G401 (cell line): Measurements from ENCODE around the gene PLAGL1. TPM values are rescaled to one million over a fixed set of nuclear protein-coding genes. Genes with fewer than 3 reads are reported as not detected.
A peak's percentile ranks its signal among the peaks of the same experiment; 100 is the strongest.

Experiments
- DNase-seq: peaks from one replicate; pipeline ENCODE4 v3.0.0-alpha.2; 2015; ENCODE audit warnings: low spot score
- in situ Hi-C: cut with HindIII; loops from 2 replicates; pipeline ENCODE4 v1.10.0; 2016; ENCODE audit warnings: low sequenced_read_pairs, mixed read lengths
- total RNA-seq: library from RNA; depleted of rRNA; stranded (reverse); fragments of >200 nt; shearing (Covaris generic); gene quantifications from 2 replicates; pipeline ENCODE4 v1.2.3, GENCODE V29; 2014

The PLAGL1 gene
- total RNA-seq, 1 experiment from 2014 or later: 9.9 TPM

- DNase-seq: no peak
These were observed 36.4 kb downstream of the PLAGL1 start for GRCh38 chr6:143971482-143972205.

DNA sequence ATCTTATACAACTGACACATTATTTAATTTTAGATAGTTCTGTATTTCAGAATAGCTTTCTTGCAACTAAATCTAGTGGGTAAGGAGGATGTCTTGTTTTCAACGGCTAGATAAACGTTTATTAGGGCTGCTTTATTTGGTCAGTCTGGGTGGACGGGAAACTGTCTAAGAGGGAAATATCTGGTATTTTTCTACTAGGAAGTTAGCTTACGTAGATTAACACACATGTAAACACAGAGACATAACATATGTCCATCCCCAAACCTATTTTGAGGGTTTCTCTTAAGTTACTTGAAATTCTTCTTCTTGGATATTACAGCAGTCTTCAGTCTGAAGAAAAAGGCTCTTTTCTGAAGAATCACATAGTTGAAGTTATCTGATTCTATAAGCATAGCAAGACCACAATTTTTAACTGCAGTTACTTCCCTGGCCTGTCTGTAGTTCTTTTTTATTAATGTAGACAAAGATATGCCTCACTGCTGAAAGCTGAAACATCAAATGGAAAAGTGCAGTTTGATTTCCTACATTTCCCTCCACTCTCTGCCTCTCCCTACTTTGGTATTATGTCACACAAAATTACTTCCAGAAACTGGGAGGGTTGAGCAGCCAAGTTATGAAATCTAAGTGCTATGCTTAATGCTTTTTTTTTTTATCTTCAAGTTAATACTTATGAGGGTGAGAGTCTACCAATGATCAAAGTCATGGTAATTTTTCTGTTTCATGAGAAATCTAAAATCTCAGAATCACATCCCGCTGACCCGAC lies 37.4 kb downstream of the PLAGL1 start:
- DNase-seq: no peak
- in situ Hi-C loops: no loop called here

More at GRCh38 chr6:143971482-143972205, 36.4 kb downstream of the PLAGL1 start:
- in situ Hi-C loops: no loop called here

DNA sequence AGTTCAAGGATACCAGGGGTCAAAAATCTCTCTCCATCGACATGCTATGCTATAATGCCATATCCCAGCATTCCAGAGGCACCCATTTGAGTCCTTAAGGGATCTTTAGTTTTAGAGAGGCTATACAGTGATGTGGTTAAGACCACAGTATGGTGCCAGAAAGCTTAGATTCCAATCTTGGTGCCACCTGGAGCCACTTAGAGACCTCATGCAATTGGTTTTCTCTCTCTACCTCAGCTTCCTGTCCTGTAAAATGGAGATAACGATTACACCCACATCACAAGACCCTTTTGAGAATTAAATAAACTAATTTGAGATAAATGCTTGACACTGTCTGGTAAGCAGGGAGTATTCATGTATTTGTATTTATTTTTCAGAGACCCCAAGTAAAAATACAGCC lies 39.0 kb downstream of the PLAGL1 start:
- DNase-seq: no peak
- in situ Hi-C loops: no loop called here

GRCh38 chr6:143967706-143968376 lies 40.2 kb downstream of the PLAGL1 start:
- no peak for DNase-seq
- in situ Hi-C loops: no loop called here

DNA sequence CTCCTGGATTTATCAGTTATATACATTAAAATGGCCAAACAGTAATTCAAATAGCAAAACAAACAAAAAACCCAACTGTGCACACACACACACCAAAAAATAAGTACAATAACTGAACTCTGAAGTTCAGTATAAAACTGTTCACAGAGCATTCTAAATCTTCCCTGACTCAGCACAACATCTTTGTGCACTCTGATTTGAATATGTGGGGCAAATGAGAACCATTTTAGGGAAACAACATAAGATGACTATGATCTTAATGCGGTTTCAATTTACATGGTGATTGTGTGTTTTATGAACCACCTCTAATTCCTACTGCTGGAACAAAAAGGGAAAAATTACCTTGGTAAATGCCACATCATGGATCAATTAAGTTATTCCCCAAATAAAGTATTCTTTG lies 41.7 kb downstream of the PLAGL1 start:
- in situ Hi-C loops: no loop called here

GRCh38 chr6:143965503-143966171 lies 42.4 kb downstream of the PLAGL1 start:
- no peak for DNase-seq
- in situ Hi-C loops: no loop called here

More for the DNA sequence above, 41.7 kb downstream of the PLAGL1 start:
- DNase-seq: no peak

DNA sequence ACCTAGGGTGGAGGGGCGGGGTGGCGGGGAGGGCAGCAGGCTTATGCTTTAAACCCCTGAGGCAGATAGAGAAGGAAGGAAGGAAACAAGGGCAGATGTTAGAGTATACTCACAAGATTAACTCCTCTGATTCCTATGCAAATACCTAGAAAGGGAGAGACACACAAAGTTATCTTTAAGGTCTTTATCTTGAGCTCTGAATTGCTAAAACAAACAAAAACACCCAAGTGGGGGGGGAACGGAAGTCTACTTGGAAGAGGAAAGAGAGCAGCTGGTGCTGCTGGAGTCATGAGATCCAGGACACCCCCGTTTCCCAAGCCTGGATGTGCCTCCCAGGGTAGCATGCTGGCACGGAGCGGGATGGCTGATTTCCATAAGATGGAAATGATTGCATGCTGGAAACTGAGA lies 43.4 kb downstream of the PLAGL1 start:
- in situ Hi-C loops: no loop called here
- no peak for DNase-seq

- no peak for DNase-seq
- in situ Hi-C loops: no loop called here
These were observed 44.7 kb downstream of the PLAGL1 start for GRCh38 chr6:143963158-143963919.

- peak; percentile 5 for DNase-seq
- in situ Hi-C loops: no loop called here
These were observed 45.9 kb downstream of the PLAGL1 start for GRCh38 chr6:143961886-143962878.

DNA sequence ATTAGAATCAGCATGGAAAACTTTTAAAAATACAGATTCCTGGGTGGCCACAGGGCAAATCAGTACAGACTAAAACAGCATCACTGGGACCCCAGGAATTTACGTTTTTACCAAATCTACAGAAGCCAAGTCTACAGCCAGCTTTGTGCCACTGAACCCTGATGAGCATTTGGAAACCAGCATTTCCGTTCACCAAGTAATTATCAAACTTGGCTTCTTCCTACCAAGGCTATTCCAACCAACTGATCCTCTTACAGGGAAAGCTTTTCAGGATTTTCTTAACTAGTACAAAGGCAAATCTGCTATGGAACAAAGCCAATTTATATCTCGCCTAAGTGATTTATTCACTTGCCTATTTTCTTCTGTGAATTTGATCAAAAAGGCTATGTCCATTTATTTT lies 47.0 kb downstream of the PLAGL1 start:
- DNase-seq: no peak
- in situ Hi-C loops: no loop called here

- DNase-seq: no peak
- in situ Hi-C loops: no loop called here
These were observed 48.1 kb downstream of the PLAGL1 start for GRCh38 chr6:143959927-143960326.

GRCh38 chr6:143958839-143959399 lies 49.1 kb downstream of the PLAGL1 start:
- in situ Hi-C loops: no loop called here
- DNase-seq: no peak

GRCh38 chr6:143957679-143958274 lies 50.3 kb downstream of the PLAGL1 start:
- DNase-seq: no peak
- in situ Hi-C loops: no loop called here

DNA sequence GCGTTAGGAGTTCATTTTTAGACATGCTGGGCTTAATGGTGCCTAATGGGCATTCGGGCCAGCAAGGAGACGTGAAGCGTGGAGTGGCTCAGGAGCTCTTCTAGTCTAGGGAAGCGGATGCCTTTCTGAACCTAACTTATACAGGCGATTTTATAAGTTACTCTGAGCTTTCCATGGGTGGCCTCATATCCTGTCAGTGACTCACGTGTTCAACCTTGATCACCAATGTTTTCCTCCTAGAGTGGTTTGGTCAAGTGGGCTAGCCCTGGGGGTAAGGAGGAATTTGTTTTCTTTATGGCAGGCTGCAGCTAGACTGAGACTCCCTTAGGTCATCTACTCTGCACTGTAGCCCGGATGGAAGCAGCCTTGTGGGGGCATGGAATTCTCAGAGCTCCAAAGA lies 52.1 kb downstream of the PLAGL1 start:
- no peak for DNase-seq

DNA sequence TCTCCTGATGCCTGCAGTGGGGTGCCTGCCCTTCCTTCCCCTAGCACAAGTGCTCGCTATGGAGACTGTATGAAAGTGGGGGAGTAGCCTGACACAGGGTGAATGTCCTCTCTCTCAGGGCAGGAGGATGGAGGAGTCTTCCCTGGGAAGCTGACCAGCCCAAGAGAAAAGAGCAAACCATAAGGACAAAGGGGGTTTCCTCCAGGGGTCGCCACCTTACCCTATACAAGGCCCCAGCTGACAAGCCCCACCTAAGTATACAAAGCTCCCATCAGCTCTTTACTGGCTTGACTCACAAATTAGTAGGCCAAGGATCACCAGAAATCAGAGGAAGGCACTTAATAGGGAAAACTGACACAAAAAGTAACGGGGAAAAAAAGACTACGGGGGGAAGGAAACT lies 54.1 kb downstream of the PLAGL1 start:
- in situ Hi-C loops: no loop called here

More for the DNA sequence above, 52.1 kb downstream of the PLAGL1 start:
- in situ Hi-C loops: no loop called here

DNA sequence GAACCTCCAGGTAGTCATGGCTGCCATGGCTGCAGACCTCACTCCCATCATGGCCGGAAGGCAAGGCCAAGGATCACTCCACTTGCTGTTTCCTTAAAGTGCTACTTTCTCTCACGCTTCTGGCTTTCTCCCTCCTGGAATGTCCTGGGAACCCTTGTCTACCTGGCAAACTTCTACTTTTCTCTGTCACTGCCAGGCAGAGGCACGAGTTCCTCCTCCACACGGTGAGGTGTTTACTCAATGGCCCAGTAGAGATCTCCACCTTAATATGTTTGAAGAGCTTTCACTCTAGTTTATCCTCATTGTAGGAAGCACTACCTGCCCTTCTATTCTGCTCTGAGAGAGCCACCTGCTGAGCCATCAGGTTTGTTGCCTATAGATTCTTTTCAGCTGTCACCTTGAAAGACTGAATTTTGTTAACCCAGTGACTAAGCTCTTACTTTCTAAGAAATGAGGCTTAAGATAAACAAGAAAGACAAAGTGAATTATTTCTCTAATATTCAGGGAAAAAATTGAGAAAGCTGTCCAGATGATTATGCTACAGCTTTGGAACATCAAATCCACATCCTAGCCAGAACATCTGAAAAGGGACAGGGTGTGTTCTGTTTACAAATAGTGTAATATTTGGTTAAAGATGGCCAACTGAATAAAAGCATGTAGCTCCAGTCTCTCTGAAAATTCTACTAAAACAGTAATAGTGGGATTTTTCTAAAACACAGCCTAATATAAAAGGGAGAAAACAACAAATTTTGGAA lies 54.9 kb downstream of the PLAGL1 start:
- no peak for DNase-seq
- in situ Hi-C loops: no loop called here

More for the DNA sequence above, 54.1 kb downstream of the PLAGL1 start:
- no peak for DNase-seq
